Testis (tissue), 3 donors: Measurements from ENCODE around the gene GDPD2. TPM values are rescaled to one million over a fixed set of nuclear protein-coding genes. Genes with fewer than 3 reads are reported as not detected.

ENCODE experiments used
- DNase-seq: peaks from one replicate; pipeline ENCODE4 v3.0.0-alpha.2; 2019
- H3K27ac ChIP-seq, 2 donors: fragments of 200-600 bp; sonication (generic); one replicate each; pipeline ENCODE4 v1.5.1; 2019
- H3K27me3 ChIP-seq: fragments of 200-600 bp; sonication (generic); one replicate; pipeline ENCODE4 v1.5.1; 2019
- H3K36me3 ChIP-seq: fragments of 200-600 bp; sonication (generic); one replicate; pipeline ENCODE4 v1.5.1; 2017; ENCODE audit warnings: low read depth; ENCODE audit errors: missing control alignments
- H3K4me1 ChIP-seq: fragments of 200-600 bp; sonication (generic); one replicate; pipeline ENCODE4 v1.5.1; 2019
- H3K4me3 ChIP-seq, 2 donors: fragments of 200-600 bp; sonication (generic); one replicate each; pipeline ENCODE4 v1.5.1; 2017 to 2019
- H3K9me3 ChIP-seq: fragments of 200-600 bp; sonication (generic); one replicate; pipeline ENCODE4 v1.5.1; 2017
- POLR2A ChIP-seq: fragments of 450-650 bp; IDR thresholded peaks from one replicate; pipeline ENCODE4 v1.6.1; 2017; ENCODE audit warnings: antibody characterized with exemption, mild to moderate bottlenecking, moderate library complexity
- WGBS, 2 donors: methylation state at CpG; one replicate each; pipeline ENCODE4 v1.1.5; 2018; 5-methylcytosine and 5-hydroxymethylcytosine counted together
- intact Hi-C: fragments of 100-400 bp; cut with DNase I; formaldehyde crosslinking; loops from one replicate; pipeline ENCODE4 v1.15.1; 2023; ENCODE audit warnings: low total_unique reads
- polyA plus RNA-seq: library from polyadenylated mRNA; stranded (reverse); fragments of 350-450 nt; fragmentation: Illumina TruSeq; extraction: RNeasy Lipid Tissue Mini Kit (QIAGEN cat#74804); gene quantifications from one replicate; pipeline ENCODE4 v1.2.3, GENCODE V29; 2014; ENCODE audit warnings: low read depth, low replicate concordance; ENCODE audit not compliant: insufficient read depth
- total RNA-seq, 2 donors: library from RNA; depleted of rRNA; stranded (reverse); fragments of >200 nt; gene quantifications; one replicate each; pipeline ENCODE4 v1.2.3, GENCODE V29; 2016
- TF ChIP-seq, protein P1 (sequence below), 3 experiments: fragments of 450-650 bp in 2 of 3; fragments of 200-600 bp in 1 of 3; sonication (generic) in 1 of 3; IDR thresholded peaks; one replicate each; pipeline ENCODE4 v1.5.1; 2016 to 2019; ENCODE audit warnings: antibody characterized with exemption in 3 of 3, mild to moderate bottlenecking in 2 of 3, moderate library complexity in 1 of 3

Gene GDPD2
- total and polyA plus RNA-seq, 3 donors from 2014 or later, result not detected

- no peaks in the 10 kb centered on the region for H3K36me3 ChIP-seq
- whole genome bisulfite sequencing, 2 donors, result 88 to 92% methylated on average over 1 of the region's 1 CpG
- no peak overlapping the region for H3K27ac ChIP-seq
- H3K27me3 ChIP-seq, result no peaks in the 10 kb centered on the region
- intact Hi-C loops, result no loop called here
- H3K4me1 ChIP-seq, result no peaks in the 10 kb centered on the region
- H3K9me3 ChIP-seq, result no peaks in the 10 kb centered on the region
- no peak for DNase-seq
- TF ChIP-seq POLR2A, result no peak
- TF ChIP-seq, protein P1, sequence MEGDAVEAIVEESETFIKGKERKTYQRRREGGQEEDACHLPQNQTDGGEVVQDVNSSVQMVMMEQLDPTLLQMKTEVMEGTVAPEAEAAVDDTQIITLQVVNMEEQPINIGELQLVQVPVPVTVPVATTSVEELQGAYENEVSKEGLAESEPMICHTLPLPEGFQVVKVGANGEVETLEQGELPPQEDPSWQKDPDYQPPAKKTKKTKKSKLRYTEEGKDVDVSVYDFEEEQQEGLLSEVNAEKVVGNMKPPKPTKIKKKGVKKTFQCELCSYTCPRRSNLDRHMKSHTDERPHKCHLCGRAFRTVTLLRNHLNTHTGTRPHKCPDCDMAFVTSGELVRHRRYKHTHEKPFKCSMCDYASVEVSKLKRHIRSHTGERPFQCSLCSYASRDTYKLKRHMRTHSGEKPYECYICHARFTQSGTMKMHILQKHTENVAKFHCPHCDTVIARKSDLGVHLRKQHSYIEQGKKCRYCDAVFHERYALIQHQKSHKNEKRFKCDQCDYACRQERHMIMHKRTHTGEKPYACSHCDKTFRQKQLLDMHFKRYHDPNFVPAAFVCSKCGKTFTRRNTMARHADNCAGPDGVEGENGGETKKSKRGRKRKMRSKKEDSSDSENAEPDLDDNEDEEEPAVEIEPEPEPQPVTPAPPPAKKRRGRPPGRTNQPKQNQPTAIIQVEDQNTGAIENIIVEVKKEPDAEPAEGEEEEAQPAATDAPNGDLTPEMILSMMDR (IDR thresholded peaks at IDR 0.05), result no peak
- H3K4me3 ChIP-seq, result no peak overlapping the region
These were observed 45.6 kb downstream of the GDPD2 start for GRCh38 chrX:70468709-70469108.

DNA sequence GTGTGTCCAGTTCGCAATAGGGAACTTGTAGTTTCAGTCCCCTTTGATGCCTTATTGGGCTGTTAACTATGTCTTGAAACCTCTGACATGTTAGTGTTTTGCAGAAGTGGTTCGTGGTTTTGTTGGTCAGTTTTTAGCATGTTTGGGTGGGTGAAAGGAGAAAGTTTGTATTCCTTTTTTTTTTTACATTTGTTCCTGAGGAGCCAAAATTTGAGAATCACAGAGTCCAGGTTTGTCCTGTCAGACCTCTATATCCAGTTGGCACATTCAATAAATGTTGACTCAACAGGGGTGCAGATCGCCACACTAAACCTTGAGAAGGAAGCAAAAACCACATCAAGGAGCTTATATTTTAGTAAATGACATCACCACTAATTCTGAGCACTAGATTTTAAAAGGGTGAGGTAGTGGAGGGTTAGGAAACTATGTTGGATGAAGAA is 47.8 kb downstream of the GDPD2 start:
- DNase-seq, result no peak
- no peak for TF ChIP-seq POLR2A
- TF ChIP-seq, protein P1 (IDR thresholded peaks at IDR 0.05), result no peak
- 75 to 84% methylated on average over 3 of the region's 3 CpGs for WGBS, 2 donors
- H3K27me3 ChIP-seq, result no peaks in the 10 kb centered on the region
- no peaks in the 10 kb centered on the region for H3K4me1 ChIP-seq
- no peaks in the 10 kb centered on the region for H3K9me3 ChIP-seq
- H3K27ac ChIP-seq, result no peak overlapping the region
- intact Hi-C loops, result no loop called here
- H3K4me3 ChIP-seq, result no peak overlapping the region
- no peaks in the 10 kb centered on the region for H3K36me3 ChIP-seq

DNA sequence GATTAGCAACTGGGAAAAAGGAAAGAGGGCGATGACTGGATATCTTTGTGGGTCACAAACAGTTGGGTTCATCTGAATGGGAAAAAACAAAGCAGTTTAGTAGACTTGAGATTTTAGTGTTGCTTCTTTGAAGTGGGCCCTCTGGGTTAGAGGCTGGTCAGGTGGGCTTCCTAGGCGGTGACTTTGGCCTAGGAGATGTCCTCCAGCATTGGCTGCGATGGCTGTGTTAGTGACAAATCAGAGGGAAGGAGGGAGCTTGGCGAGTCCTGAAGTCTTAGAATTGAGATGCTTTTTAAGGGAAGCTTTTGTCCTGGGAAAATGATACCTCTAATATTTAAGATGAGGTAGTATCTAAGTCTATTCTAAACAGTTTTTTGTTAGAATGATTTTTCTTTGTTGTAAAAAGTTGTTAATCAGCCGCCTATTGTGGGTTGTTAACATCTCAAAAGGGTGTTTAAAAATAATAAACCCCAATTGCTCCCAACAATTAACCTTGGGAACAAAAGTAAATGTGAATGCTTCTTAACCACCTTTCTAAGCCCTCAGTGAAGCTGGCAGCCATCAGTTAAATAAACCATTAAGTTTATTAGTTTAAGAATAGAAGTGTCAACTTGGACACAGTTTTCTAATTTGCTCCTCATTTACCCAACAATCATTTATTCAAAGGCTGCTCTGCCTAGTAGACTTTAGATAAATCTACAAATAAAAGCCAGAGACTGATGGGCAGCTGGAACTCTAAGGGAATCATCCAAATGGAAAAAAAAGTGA is 53.2 kb downstream of the GDPD2 start:
- Histone ChIP-seq H3K4me1 (no peaks in the 10 kb centered on the region), H3K4me3 (no peak overlapping the region), H3K36me3 (no peaks in the 10 kb centered on the region), H3K27ac (no peak overlapping the region), H3K27me3 (no peaks in the 10 kb centered on the region), H3K9me3 (no peaks in the 10 kb centered on the region)
- intact Hi-C loops, result no loop called here
- no peak for DNase-seq
- 81 to 84% methylated on average over 4 to 5 of the region's 5 CpGs for WGBS, 2 donors
- no peak for TF ChIP-seq POLR2A
- TF ChIP-seq, protein P1 (IDR thresholded peaks at IDR 0.05), result no peak

- DNase-seq, result no peak
- no peaks in the 10 kb centered on the region for H3K4me1 ChIP-seq
- no peaks in the 10 kb centered on the region for H3K36me3 ChIP-seq
- H3K27ac ChIP-seq, result no peak overlapping the region
- no peak overlapping the region for H3K4me3 ChIP-seq
- 66 to 67% methylated on average over 6 to 13 of the region's 13 CpGs for WGBS, 2 donors
- no peaks in the 10 kb centered on the region for H3K9me3 ChIP-seq
- intact Hi-C loops, result no loop called here
- no peaks in the 10 kb centered on the region for H3K27me3 ChIP-seq
- TF ChIP-seq POLR2A, result no peak
- TF ChIP-seq, protein P1 (IDR thresholded peaks at IDR 0.05), result no peak
These were observed 54.0 kb downstream of the GDPD2 start for GRCh38 chrX:70476934-70477733.
